SJCRH30 (cell line): ENCODE results near the gene RCOR1. TPM values are rescaled to one million over a fixed set of nuclear protein-coding genes. Genes with fewer than 3 reads are reported as not detected.

ENCODE experiments used
- DNase-seq, 2 experiments: peaks; one replicate each; pipeline ENCODE4 v3.0.0-alpha.2; 2015 to 2020
- H3K27ac ChIP-seq: fragments of 250-450 bp; sonication (Bioruptor Pico); 2 replicates; pipeline ENCODE4 v1.5.1; 2020; ENCODE audit warnings: mild to moderate bottlenecking, moderate library complexity
- H3K27me3 ChIP-seq: fragments of 250-450 bp; sonication (Bioruptor Pico); 2 replicates; pipeline ENCODE4 v1.5.1; 2020; ENCODE audit warnings: mild to moderate bottlenecking, moderate library complexity
- H3K36me3 ChIP-seq: fragments of 250-450 bp; sonication (Bioruptor Pico); 2 replicates; pipeline ENCODE4 v1.5.1; 2020; ENCODE audit warnings: mild to moderate bottlenecking, moderate library complexity
- H3K4me1 ChIP-seq: fragments of 250-450 bp; sonication (Bioruptor Pico); 2 replicates; pipeline ENCODE4 v1.5.1; 2020; ENCODE audit warnings: mild to moderate bottlenecking, moderate library complexity
- H3K4me3 ChIP-seq: fragments of 250-450 bp; sonication (Bioruptor Pico); 2 replicates; pipeline ENCODE4 v1.5.1; 2020; ENCODE audit warnings: mild to moderate bottlenecking, moderate library complexity
- H3K9me3 ChIP-seq: fragments of 250-450 bp; sonication (Bioruptor Pico); replicated peaks from 2 replicates; pipeline ENCODE4 v1.5.1; 2020; ENCODE audit warnings: mild to moderate bottlenecking, moderate library complexity
- total RNA-seq: library from RNA; depleted of rRNA; stranded (reverse); fragments of >200 nt; shearing (Covaris generic); gene quantifications from 2 replicates; pipeline ENCODE4 v1.2.3, GENCODE V29; 2014

Gene RCOR1
- total RNA-seq, 1 experiment from 2014 or later = 18.2 TPM

DNA sequence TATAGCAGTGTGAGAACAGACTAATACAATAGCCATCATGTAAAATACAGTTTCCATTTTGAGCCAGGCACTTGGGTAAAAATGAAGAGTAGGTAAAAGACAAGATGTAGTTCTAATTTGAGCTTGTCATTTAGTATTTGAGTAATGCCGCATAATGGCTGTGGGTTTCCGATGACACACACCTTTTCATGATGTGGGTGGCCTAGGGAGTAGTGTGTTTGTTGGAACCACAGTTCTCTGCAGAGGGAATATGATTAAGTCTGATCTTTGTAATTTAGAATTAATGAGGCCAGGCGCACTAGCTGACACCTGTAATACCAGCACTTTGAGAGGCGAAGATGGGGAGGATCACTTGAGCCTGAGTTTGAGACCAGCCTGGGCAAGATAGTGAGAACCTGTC lies 61.8 kb downstream of the RCOR1 start:
- no peaks in the 10 kb centered on the region for H3K4me1 ChIP-seq
- no peak overlapping the region for H3K4me3 ChIP-seq
- H3K36me3 ChIP-seq = no peaks in the 10 kb centered on the region
- no peaks in the 10 kb centered on the region for H3K9me3 ChIP-seq
- DNase-seq = no peak
- H3K27me3 ChIP-seq = no peaks in the 10 kb centered on the region
- no peak overlapping the region for H3K27ac ChIP-seq

DNA sequence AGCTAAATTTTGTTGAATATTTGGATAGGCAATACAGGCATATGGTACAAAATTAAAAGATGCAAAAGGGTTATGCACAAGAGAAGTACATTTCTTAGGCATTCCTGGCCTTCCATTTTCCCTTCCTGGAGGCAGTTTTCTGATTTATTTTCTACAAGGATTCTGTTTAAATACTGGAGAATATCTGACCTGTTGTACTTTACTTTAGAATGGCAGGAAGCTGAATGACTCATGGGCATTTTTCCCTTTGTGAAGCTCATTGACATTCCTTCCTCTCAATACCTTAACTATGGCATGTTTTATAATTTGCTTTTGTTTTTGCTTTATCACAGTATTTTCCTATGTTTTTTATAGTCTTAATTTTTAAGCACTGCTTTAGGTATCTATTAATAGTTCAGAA lies 62.7 kb downstream of the RCOR1 start:
- no peaks in the 10 kb centered on the region for H3K9me3 ChIP-seq
- no peak for DNase-seq
- H3K27me3 ChIP-seq = no peaks in the 10 kb centered on the region
- no peaks in the 10 kb centered on the region for H3K4me1 ChIP-seq
- H3K4me3 ChIP-seq = no peak overlapping the region
- no peaks in the 10 kb centered on the region for H3K36me3 ChIP-seq
- no peak overlapping the region for H3K27ac ChIP-seq

DNA sequence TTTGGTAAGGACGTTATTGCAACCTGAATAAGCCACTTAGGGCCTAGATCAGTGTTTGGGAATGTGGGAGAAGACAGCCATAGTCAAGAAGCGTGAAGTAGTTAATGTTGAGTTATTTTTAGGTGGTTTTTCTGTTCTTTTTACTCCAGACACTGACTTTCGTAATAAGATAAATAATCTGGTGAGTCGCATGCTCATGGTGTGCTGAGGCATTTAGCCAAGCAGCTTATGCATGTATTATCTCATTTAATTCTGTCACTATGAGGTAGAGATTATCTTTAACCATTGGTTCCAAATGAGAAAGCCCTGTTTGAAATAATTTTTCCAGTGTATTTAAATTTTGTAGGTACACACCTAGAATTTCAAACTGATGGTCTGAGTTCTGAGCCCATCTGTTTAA lies 67.3 kb downstream of the RCOR1 start:
- Histone ChIP-seq H3K36me3 (no peaks in the 10 kb centered on the region; the same call in 1 of the 2 replicates), H3K27ac (no peak overlapping the region), H3K9me3 (no peaks in the 10 kb centered on the region), H3K27me3 (no peaks in the 10 kb centered on the region), H3K4me3 (no peak overlapping the region), H3K4me1 (no peaks in the 10 kb centered on the region)
- no peak for DNase-seq

DNA sequence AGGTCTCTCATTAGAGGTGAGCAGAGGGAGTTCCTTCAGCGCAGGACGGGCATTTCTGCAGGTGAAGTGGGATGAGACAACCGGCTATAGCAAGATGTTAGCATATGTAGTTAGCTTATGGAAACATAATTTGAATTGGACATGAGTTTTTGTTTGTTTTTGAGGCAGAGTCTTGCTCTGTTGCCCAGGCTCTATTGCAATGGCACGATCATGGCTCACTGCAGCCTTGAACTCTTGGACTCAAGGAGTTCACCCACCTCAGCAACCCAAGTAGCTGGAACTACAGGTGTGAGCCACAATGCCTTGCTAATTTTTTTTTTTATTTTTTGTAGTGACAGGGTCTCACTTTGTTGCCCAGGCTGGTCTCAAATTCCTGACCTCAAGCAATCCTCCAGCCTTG lies 69.2 kb downstream of the RCOR1 start:
- Histone ChIP-seq H3K4me3 (no peak overlapping the region), H3K27me3 (no peaks in the 10 kb centered on the region), H3K4me1 (no peaks in the 10 kb centered on the region), H3K9me3 (no peaks in the 10 kb centered on the region), H3K36me3 (no peaks in the 10 kb centered on the region; the same call in 1 of the 2 replicates), H3K27ac (no peak overlapping the region)
- no peak for DNase-seq

DNA sequence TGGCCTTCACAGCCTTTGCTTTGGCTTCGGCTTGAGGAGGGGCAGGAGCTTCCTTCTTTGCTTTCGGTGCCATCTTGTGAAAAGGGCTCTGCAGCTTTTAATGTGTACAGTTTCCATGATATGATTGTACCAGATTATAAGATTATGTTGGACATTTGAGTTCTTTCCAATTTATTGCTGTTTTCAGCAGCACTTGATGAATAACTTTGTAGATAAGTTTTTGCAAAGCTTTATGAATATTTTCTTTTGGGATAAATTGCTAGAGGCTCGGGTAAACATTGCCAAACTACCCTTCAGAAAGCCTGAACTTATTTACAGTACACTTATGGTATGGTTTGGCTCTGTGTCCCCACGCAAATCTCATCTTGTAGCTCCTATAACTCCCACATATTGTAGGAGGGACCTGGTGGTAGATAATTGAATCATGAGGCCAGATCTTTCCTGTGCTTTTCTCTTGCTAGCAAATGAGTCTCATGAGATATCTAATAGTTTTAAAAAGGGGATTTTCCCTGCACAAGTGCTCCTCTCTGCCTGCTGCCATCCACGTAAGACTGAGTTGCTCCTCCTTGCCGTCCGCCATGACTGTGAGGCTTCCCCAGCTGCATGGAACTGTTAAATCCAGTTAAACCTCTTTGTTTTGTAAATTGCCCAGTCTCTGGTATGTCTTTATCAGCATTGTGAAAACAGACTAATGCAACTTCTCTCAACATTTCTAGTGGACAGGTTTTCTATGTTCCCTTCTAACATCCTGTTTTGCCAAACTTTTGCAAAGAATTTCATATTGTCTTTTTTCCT lies 70.4 kb downstream of the RCOR1 start:
- Histone ChIP-seq H3K9me3 (no peaks in the 10 kb centered on the region), H3K4me1 (no peaks in the 10 kb centered on the region), H3K36me3 (no peaks in the 10 kb centered on the region; the same call in 1 of the 2 replicates), H3K4me3 (no peak overlapping the region), H3K27ac (no peak overlapping the region), H3K27me3 (no peaks in the 10 kb centered on the region)
- no peak for DNase-seq

DNA sequence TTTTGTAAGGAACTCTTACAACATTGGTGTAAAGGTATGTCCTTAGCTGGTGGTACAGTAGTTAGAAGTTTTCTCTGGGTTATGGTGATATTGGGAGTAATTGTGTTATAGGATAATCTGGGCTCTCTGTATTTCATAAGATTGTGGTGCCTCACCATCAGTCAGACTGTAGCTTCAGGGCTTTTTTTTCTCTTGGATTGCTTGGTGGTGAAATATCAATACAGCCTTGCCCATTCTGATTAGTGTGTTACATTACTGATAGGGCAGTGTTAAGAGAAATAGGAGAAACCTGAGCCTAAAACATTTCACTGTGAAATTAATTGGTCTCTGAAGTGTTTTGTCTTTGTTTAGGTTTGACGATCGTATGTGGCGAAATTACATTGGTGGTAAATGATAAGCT lies 71.0 kb downstream of the RCOR1 start:
- H3K27me3 ChIP-seq = no peaks in the 10 kb centered on the region
- no peak overlapping the region for H3K4me3 ChIP-seq
- no peaks in the 10 kb centered on the region for H3K9me3 ChIP-seq
- H3K36me3 ChIP-seq = no peaks in the 10 kb centered on the region; the same call in 1 of the 2 replicates
- no peak for DNase-seq
- no peak overlapping the region for H3K27ac ChIP-seq
- no peaks in the 10 kb centered on the region for H3K4me1 ChIP-seq

DNA sequence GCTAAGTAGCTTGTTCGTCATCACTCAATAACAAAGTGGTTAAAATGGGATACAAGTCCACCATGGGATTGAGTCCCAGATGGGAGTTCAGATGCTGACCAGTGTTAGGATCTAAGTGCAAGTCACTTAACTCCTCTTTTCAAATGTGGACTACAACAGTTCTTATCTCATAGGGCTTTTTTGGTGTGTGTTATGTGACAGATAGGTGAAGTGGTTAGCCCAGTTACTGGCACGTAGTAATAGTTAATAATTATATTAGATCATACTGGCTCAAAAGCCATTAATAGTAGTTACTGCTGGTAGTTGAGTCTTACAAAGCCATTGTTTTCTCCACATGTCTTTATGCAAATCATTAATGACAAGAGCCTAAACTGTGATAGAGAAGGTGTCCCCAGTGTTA lies 73.2 kb downstream of the RCOR1 start:
- no peak overlapping the region for H3K27ac ChIP-seq

DNA sequence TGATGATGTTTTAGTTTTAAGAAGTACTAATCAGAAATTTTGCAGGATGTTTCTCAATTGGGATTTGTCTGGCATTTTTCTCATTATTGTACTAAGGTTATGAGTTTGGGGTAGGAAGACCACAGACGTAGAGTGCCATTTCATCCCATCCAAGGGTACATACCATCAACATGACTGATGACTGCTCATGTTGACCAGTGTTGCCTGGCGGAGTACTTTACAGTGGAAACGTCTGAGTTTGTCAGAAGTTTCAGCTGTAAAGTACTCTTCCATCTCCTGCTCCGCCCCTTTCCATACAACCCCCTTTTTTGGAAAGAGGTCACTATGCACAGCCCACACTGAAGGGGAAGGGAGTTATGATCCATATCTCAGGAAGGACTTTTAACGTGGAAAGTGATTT lies 74.2 kb downstream of the RCOR1 start:
- Histone ChIP-seq H3K36me3 (no peaks in the 10 kb centered on the region; the same call in 1 of the 2 replicates), H3K4me1 (no peaks in the 10 kb centered on the region), H3K27ac (no peak overlapping the region), H3K9me3 (no peaks in the 10 kb centered on the region), H3K4me3 (no peak overlapping the region), H3K27me3 (no peaks in the 10 kb centered on the region)
- no peak for DNase-seq

More for the DNA sequence above, 73.2 kb downstream of the RCOR1 start:
- DNase-seq = no peak
- Histone ChIP-seq H3K36me3 (no peaks in the 10 kb centered on the region; the same call in 1 of the 2 replicates), H3K4me1 (no peaks in the 10 kb centered on the region), H3K4me3 (no peak overlapping the region), H3K9me3 (no peaks in the 10 kb centered on the region), H3K27me3 (no peaks in the 10 kb centered on the region)

DNA sequence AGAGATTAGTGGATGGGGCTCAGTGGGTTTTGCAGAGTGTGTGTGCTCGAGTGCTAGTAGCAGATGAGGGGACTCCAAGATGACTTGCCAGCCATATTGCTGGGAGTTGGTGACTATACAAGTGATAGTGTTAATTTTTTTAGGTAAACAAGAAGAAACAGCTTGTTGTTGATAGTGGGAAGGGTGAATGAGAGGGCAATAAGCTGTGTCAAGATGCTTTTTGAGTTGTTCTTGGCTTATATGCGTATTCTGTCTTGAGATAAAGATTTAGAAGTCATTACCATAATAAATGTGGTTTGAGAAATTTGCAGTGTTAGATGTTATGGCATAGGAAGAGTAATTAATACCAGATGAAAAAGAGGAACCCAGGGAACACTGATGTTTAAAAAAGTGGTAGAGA lies 75.3 kb downstream of the RCOR1 start:
- H3K9me3 ChIP-seq = no peaks in the 10 kb centered on the region
- no peak for DNase-seq
- no peak overlapping the region for H3K4me3 ChIP-seq
- no peaks in the 10 kb centered on the region; the same call in 1 of the 2 replicates for H3K36me3 ChIP-seq
- no peaks in the 10 kb centered on the region for H3K4me1 ChIP-seq
- H3K27me3 ChIP-seq = no peaks in the 10 kb centered on the region
- no peak overlapping the region for H3K27ac ChIP-seq

DNA sequence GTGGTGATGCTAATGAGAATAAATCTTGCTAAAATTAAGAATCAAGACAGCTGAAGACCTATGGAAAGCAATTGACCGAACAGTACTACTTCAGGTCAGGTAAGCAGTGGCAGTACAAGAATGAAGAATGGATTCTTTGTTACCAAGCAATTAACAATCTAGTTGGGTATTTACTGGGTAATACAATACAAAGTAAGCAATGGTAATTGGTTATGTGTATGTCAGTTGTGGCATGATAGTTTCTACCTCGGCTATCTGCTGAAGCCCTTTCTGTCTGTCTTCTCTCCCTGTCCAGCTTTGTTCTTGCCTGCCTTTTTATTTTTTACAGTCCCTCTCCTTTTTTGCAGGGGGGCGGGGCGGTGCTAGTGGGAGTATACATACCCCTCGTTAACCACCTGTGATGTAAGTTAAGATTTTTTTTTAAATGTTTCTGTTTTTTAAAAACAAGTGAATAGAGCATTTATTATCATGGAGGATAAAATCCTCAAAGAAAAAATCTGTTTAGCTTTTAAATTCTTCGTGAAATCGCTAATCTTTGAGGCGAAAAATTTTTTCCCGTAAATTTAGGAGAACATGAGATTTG lies 75.9 kb downstream of the RCOR1 start:
- DNase-seq = no peak
- H3K9me3 ChIP-seq = no peaks in the 10 kb centered on the region
- H3K4me3 ChIP-seq = no peak overlapping the region
- no peaks in the 10 kb centered on the region for H3K4me1 ChIP-seq
- no peak overlapping the region for H3K27ac ChIP-seq
- H3K36me3 ChIP-seq = no peaks in the 10 kb centered on the region; the same call in 1 of the 2 replicates
- no peaks in the 10 kb centered on the region for H3K27me3 ChIP-seq

DNA sequence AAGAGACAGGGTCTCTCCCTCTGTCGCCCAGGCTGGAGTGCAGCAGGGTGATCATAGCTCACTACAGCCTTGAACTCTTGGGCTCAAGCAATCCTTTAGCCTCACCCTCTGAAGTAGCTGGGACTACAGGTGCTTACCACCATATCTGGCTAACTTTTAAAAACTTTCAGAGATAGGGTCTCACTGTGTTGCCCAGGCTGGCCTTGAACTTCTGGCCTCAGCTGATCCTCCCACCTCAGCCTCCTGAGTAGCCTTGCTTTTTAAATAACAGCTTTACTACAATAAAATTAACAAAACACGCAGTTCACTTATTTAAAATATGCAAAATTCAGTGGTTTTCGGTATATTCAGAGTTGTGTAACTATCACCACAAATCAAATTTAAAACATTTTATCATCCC lies 79.0 kb downstream of the RCOR1 start:
- H3K9me3 ChIP-seq = peaks cover 8% of the 10 kb centered on the region; the same call in 1 of the 2 replicates
- no peaks in the 10 kb centered on the region for H3K27me3 ChIP-seq
- H3K27ac ChIP-seq = no peak overlapping the region
- DNase-seq = no peak
- peaks cover 6% of the 10 kb centered on the region; the same call in 1 of the 2 replicates for H3K36me3 ChIP-seq
- H3K4me3 ChIP-seq = no peak overlapping the region
- no peaks in the 10 kb centered on the region for H3K4me1 ChIP-seq

DNA sequence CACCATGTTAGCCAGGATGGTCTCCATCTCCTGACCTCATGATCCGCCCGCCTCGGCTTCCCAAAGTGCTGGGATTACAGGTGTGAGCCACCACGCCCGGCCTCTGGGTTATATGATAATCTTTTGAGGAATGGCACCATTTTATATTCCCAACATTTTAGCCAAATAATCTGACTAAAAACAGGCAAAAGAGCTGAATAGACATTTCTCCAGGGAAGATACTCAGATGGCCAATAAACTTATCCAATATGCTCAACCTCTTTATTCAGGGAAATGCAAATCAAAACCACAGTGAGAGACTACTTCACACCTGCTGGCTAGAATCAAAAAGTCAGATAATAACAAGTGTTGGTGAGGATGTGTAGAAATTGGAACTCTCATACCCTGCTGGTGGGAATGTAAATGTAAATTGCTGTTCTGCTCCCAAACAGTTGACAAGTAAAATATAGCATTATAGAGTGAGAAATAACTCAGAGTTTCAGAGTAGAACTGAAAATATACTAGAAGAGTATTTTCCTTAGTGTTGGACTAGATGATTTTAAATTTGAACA lies 80.0 kb downstream of the RCOR1 start:
- Histone ChIP-seq H3K36me3 (peaks cover 6% of the 10 kb centered on the region; the same call in 1 of the 2 replicates), H3K4me1 (no peaks in the 10 kb centered on the region)
- DNase-seq = no peak

DNA sequence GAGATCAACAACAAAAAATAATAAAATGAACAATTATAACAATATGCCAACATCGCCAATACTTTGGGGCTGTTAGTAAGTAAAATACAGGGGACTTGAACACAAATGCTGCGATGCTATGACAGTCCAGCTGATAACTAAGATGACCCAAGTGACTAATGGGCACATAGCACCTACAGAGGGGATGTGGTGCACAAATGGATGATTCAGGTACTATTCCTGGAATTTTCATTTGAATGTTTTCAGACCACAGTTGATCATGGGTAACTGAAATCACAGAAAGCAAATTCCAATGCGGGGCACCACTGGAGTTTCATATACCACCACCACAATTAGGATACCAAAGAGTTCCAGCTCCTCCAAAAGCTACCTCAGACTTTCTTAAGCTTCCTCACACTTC lies 82.9 kb downstream of the RCOR1 start:
- no peaks in the 10 kb centered on the region for H3K4me1 ChIP-seq
- H3K27me3 ChIP-seq = no peaks in the 10 kb centered on the region
- DNase-seq = no peak
- peaks cover 6% of the 10 kb centered on the region; the same call in 1 of the 2 replicates for H3K36me3 ChIP-seq
- peaks cover 8% of the 10 kb centered on the region; the same call in 1 of the 2 replicates for H3K9me3 ChIP-seq
- H3K4me3 ChIP-seq = no peak overlapping the region
- no peak overlapping the region for H3K27ac ChIP-seq

More for the DNA sequence above, 80.0 kb downstream of the RCOR1 start:
- Histone ChIP-seq H3K4me3 (no peak overlapping the region), H3K9me3 (peaks cover 8% of the 10 kb centered on the region; the same call in 1 of the 2 replicates), H3K27me3 (no peaks in the 10 kb centered on the region), H3K27ac (no peak overlapping the region)

DNA sequence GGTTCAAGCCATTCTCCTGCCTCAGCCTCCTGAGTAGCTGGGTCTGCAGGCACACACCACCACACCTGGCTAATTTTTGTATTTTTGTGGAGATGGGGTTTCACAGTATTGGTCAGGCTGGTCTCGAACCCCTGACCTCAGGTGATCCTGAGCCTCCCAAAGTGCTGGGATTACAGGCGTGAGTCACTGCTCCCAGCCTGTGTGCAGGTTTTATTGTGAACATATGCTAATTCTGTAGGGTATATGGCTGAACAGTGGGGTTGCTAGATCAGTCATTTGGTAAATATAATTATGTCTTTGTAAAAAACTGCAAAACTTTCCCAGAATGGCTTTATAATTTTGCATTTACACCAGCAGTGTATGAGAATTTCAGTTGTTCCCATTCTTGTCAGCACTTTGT lies 85.9 kb downstream of the RCOR1 start:
- DNase-seq = no peak
- Histone ChIP-seq H3K27me3 (no peaks in the 10 kb centered on the region), H3K4me1 (no peaks in the 10 kb centered on the region)

More for the DNA sequence above, 85.9 kb downstream of the RCOR1 start:
- peaks cover 10% of the 10 kb centered on the region for H3K36me3 ChIP-seq
- no peak overlapping the region for H3K4me3 ChIP-seq
- H3K27ac ChIP-seq = no peak overlapping the region
- peaks cover 8% of the 10 kb centered on the region; the same call in 1 of the 2 replicates for H3K9me3 ChIP-seq
